Osteoblast (primary cell): ENCODE measurements around the gene ADH1C. TPM values are rescaled to one million over a fixed set of nuclear protein-coding genes. Genes with fewer than 3 reads are reported as not detected.

Source experiments
- DNase-seq: peaks from one replicate; pipeline ENCODE4 v3.0.0; 2011; ENCODE audit warnings: low spot score, mixed read lengths; ENCODE audit not compliant: insufficient read length; ENCODE audit errors: missing footprints
- H2AFZ ChIP-seq: 2 replicates; pipeline ENCODE4 v1.6.0; 2011; ENCODE audit warnings: mild to moderate bottlenecking, low read length
- H3K27ac ChIP-seq: 2 replicates; pipeline ENCODE4 v1.5.1; 2011; ENCODE audit warnings: mild to moderate bottlenecking, low read depth, low read length, moderate library complexity
- H3K27me3 ChIP-seq: 2 replicates; pipeline ENCODE4 v1.6.0; 2012; ENCODE audit warnings: mild to moderate bottlenecking, control low read depth, inconsistent platforms, low read length, moderate library complexity; ENCODE audit not compliant: insufficient read depth
- H3K36me3 ChIP-seq: 2 replicates; pipeline ENCODE4 v1.5.1; 2011; ENCODE audit warnings: mild to moderate bottlenecking, low read length, control low read depth, moderate library complexity; ENCODE audit not compliant: insufficient read depth
- H3K4me1 ChIP-seq: 2 replicates; pipeline ENCODE4 v1.5.1; 2011; ENCODE audit warnings: mild to moderate bottlenecking, low read length, control low read depth, moderate library complexity; ENCODE audit not compliant: insufficient read depth
- H3K4me2 ChIP-seq: 2 replicates; pipeline ENCODE4 v1.6.0; 2011; ENCODE audit warnings: mild to moderate bottlenecking, low read length; ENCODE audit not compliant: insufficient read depth
- H3K4me3 ChIP-seq: fragments of 200-600 bp; sonication (generic); 3 replicates; pipeline ENCODE4 v1.5.1; 2012; ENCODE audit warnings: mild to moderate bottlenecking, low read length, inconsistent platforms; ENCODE audit not compliant: insufficient read depth
- H3K79me2 ChIP-seq: 2 replicates; pipeline ENCODE4 v1.6.0; 2012; ENCODE audit warnings: mild to moderate bottlenecking, low read length, control low read depth, inconsistent platforms; ENCODE audit not compliant: insufficient read depth
- H3K9me3 ChIP-seq: 2 replicates; pipeline ENCODE4 v1.5.1; 2011; ENCODE audit warnings: low read depth, low read length, control low read depth
- H4K20me1 ChIP-seq: 2 replicates; pipeline ENCODE4 v1.6.0; 2012; ENCODE audit warnings: mild to moderate bottlenecking, low read length, control low read depth; ENCODE audit not compliant: insufficient read depth
- CTCF ChIP-seq: IDR thresholded peaks from 2 replicates; pipeline ENCODE4 v1.5.1; 2011; ENCODE audit warnings: mild to moderate bottlenecking, low read depth, low read length, moderate library complexity; ENCODE audit errors: extremely low read depth
- total RNA-seq: library from RNA; depleted of rRNA; stranded (reverse); fragments of >200 nt; gene quantifications from 2 replicates; pipeline ENCODE4 v1.2.3, GENCODE V29; 2012

ADH1C gene
- 0.59 and 0.72 TPM in 2 replicates for total RNA-seq

GRCh38 chr4:99352602-99353537, at the start of gene ADH1C:
Gene ADH1C, minus strand, starts transcription at chr4:99352746. Its CDS starts 71 bp downstream, at chr4:99352675.
- Histone ChIP-seq H3K4me1 (no peaks in the 10 kb centered on the region), H3K27me3 (no peaks in the 10 kb centered on the region), H3K79me2 (no peaks in the 10 kb centered on the region), H3K27ac (no peak within 1 kb of the TSS), H2AFZ (peak within 1 kb of the TSS; percentile 83), H3K4me3 (no peak within 1 kb of the TSS), H3K9me3 (no peaks in the 10 kb centered on the region), H4K20me1 (no peaks in the 10 kb centered on the region), H3K4me2 (peak within 1 kb of the TSS; percentile 36), H3K36me3 (no peaks in the 10 kb centered on the region)
- TF ChIP-seq CTCF: no peak
- peak; percentile 46 for DNase-seq

GRCh38 chr4:99400831-99401230, 48.3 kb upstream of the ADH1C start:
- Histone ChIP-seq H3K4me1 (peaks cover 26% of the 10 kb centered on the region), H3K27me3 (no peaks in the 10 kb centered on the region), H3K9me3 (no peaks in the 10 kb centered on the region), H3K27ac (no peak overlapping the region), H3K79me2 (no peaks in the 10 kb centered on the region), H3K4me3 (no peak overlapping the region), H3K36me3 (no peaks in the 10 kb centered on the region), H4K20me1 (no peaks in the 10 kb centered on the region), H2AFZ (no peak overlapping the region), H3K4me2 (no peak overlapping the region)
- TF ChIP-seq CTCF: no peak
- DNase-seq: no peak

- Histone ChIP-seq H3K79me2 (no peaks in the 10 kb centered on the region), H3K27me3 (no peaks in the 10 kb centered on the region), H3K36me3 (no peaks in the 10 kb centered on the region), H3K9me3 (no peaks in the 10 kb centered on the region), H4K20me1 (no peaks in the 10 kb centered on the region), H3K4me3 (no peak overlapping the region), H3K4me1 (peaks cover 24% of the 10 kb centered on the region), H2AFZ (no peak overlapping the region), H3K4me2 (no peak overlapping the region), H3K27ac (no peak overlapping the region)
- no peak for TF ChIP-seq CTCF
- DNase-seq: no peak
These were observed 46.5 kb upstream of the ADH1C start for GRCh38 chr4:99399017-99399416.

- Histone ChIP-seq H3K9me3 (no peaks in the 10 kb centered on the region), H3K79me2 (no peaks in the 10 kb centered on the region), H3K27me3 (no peaks in the 10 kb centered on the region), H3K4me3 (peak overlapping the region; percentile 1), H3K4me1 (peaks cover 14% of the 10 kb centered on the region), H3K4me2 (peak overlapping the region; percentile 46), H2AFZ (no peak overlapping the region), H3K36me3 (no peaks in the 10 kb centered on the region), H4K20me1 (no peaks in the 10 kb centered on the region), H3K27ac (peak overlapping the region; percentile 60)
- DNase-seq: no peak
- TF ChIP-seq CTCF: no peak
These were observed 43.2 kb upstream of the ADH1C start for GRCh38 chr4:99395595-99396364.
